GM12873 (cell line): ENCODE data around the gene POLR1B.

Source experiments
- CTCF ChIP-seq: IDR thresholded peaks from 2 replicates; pipeline ENCODE4 v1.5.1; 2012; ENCODE audit warnings: low read depth, mild to moderate bottlenecking, moderate library complexity, low read length, control low read depth; ENCODE audit not compliant: insufficient read depth; ENCODE audit errors: missing control alignments

Gene POLR1B

GRCh38 chr2:112519506-112519905 lies 22.8 kb upstream of the POLR1B start:
- no peak for TF ChIP-seq CTCF

- TF ChIP-seq CTCF: no peak
These were observed 22.0 kb upstream of the POLR1B start for GRCh38 chr2:112520234-112520783.

- TF ChIP-seq CTCF: no peak
These were observed 18.9 kb upstream of the POLR1B start for GRCh38 chr2:112523291-112523777.

- no peak for TF ChIP-seq CTCF
These were observed 13.7 kb upstream of the POLR1B start for GRCh38 chr2:112528541-112528940.

GRCh38 chr2:112529757-112530156 lies 12.5 kb upstream of the POLR1B start:
- TF ChIP-seq CTCF: no peak

DNA sequence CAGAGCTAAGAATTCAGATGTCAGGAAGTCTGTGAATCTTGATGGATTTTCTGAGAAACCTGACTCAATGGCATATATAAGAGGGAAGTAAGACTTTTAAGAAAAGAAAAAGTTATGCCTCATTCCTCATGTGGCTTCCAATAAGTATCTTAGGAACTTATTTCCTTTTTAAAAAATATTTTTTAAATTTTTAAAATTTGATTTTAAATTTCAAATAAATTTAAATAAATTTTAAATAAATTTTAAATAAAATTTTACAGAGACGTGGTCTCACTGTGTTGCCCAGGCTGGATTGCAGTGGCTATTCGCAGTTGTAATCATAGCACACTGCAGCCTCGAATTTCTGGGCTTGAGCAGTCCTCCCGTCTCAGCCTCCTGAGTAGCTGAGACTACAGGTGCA lies 11.5 kb upstream of the POLR1B start:
- TF ChIP-seq CTCF: no peak

DNA sequence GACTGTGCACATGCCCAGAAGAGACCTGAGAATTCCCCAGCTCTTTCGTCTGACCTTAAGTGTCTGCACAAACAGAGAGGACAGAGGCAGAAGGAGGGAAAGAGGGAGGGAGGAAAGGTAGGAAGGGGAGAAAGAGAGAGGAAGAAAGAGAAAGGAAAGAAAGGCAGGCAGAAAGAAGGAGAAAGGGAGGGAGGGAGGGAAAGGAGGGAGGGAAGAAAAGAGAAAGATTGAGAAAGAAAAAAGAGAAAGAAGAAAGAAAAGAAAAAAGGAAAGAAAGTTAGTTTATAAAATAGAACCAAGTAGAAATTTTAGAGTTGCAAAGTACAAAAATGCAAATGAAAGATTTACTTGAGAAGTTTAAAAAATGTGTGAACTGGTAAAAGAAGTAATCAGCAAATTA lies 7.4 kb upstream of the POLR1B start:
- no peak for TF ChIP-seq CTCF
